Measurements from ENCODE around the gene BTRC. TPM values are rescaled to one million over a fixed set of nuclear protein-coding genes. Genes with fewer than 3 reads are reported as not detected.

The BTRC gene
- total RNA-seq, 2 experiments from 2014 or later: 14.4 to 15.5 TPM

DNA sequence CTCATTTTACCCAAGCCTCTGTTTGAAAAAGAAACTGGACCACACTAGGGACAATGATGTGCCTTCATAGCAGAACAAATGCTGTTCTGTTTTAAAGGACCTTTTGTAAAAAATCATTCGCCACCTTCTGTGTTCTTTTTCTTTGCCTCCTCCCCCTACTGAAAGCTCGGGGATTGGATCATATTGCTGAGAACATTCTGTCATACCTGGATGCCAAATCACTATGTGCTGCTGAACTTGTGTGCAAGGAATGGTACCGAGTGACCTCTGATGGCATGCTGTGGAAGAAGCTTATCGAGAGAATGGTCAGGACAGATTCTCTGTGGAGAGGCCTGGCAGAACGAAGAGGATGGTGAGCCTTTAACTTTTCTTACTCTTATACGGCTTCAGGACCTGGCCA is 171.9 kb downstream of the BTRC start:
- ChIA-PET CTCF (interaction anchor here (0.6 to 1.5 kb wide), 3 partner anchors 9 to 312 kb away, joined by 3 to 4 read pairs (median 4); no protein-coding TSS in a partner anchor), POLR2A (no interaction called here)
- H3K27ac Mint-ChIP-seq: no peak overlapping the region
- H3K4me1 Mint-ChIP-seq: no peaks in the 10 kb centered on the region
- H3K9me3 Mint-ChIP-seq: no peaks in the 10 kb centered on the region
- H3K36me3 Mint-ChIP-seq (ENCODE audit: low read depth): no peaks in the 10 kb centered on the region
- no peak overlapping the region for H3K4me3 Mint-ChIP-seq
- no peak for DNase-seq
- no peaks in the 10 kb centered on the region for H3K27me3 Mint-ChIP-seq

DNA sequence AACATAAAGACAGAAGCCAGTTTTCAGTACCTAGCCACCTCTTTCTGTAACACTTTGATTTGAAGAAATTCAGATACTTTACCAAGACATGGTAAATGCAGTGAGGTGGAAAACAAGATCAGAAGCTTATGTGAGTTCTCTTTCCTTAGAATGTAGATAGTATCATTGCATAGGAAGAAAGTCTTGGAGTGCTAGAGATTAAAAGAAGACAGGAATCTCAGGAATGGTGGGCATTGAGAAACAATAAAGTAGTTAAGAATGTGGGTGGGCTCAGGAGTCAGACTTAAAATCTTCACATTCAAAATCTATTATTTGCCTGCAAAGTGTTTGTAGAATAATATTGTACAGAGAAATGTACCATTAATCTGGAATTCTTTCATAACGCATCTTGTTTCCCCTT is 175.2 kb downstream of the BTRC start:
- ChIA-PET POLR2A (no interaction called here), CTCF (interaction anchor here (0.9 kb wide), 1 partner anchor 434 kb away, joined by 3 read pairs; no protein-coding TSS in a partner anchor)
- no peaks in the 10 kb centered on the region for H3K36me3 Mint-ChIP-seq (ENCODE audit: low read depth)
- H3K4me3 Mint-ChIP-seq: no peak overlapping the region
- H3K4me1 Mint-ChIP-seq: no peaks in the 10 kb centered on the region
- H3K27ac Mint-ChIP-seq: no peak overlapping the region
- H3K27me3 Mint-ChIP-seq: no peaks in the 10 kb centered on the region
- no peak for DNase-seq
- H3K9me3 Mint-ChIP-seq: no peaks in the 10 kb centered on the region

DNA sequence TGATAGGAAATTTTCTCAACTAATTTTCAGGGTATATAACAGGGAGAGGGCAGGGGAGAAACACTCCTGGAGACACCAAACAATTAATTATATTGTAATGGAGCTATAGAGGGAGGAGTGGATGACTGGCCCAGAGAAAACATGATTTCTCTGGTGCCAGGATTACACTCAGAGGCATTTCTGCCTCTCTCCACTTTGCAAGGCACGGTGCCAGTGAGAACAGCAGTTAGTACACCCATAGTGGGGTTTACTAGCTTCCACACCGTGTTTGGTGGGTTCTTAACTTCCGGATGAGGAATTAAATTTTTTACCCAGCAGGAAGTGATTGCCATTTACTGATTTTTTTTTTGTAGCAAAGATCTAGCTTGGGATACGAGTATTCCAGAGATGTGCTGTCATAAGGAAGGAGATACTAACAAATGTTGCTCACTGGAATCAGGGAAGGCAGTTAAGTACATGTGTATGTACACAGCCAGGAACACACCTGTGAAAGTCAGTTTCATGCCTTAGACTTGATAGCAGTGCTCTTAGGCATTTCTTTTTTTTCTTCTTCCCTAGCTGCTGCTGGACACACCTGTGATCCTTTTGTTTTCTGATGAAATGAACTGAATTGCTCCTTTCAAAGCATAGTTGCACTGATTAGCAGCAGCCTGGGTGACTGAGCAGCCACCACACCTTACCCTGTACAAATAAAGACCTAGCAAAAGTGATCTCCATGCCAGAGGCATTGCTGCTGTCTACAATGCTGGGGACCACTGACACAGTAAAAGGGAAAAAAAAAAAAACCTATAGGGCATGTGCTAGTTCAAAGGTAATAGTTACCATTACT is 176.0 kb downstream of the BTRC start:
- Mint-ChIP-seq H3K36me3 (ENCODE audit: low read depth) (no peaks in the 10 kb centered on the region), H3K27me3 (no peaks in the 10 kb centered on the region)
- POLR2A ChIA-PET: no interaction called here

DNA sequence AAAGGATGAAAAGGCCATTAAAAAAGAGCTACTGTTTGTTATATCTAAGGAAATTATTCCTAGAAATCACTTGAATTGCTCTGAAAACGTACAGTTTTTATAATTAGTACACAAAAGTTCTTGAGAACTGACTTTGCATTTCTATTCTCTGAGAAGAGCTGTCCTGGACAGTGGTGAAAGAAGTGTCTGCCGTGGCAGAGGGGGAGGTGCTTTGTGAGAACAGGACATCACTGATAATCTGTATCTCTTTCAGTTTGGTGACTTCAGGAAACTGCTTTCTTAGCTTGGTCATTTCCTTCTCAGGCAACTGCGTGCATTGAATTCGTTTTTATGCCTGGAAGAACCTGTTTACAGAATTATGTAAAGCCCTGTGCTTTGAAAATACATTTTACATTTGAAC is 182.0 kb downstream of the BTRC start:
- Mint-ChIP-seq H3K4me1 (peaks cover 10% of the 10 kb centered on the region), H3K9me3 (no peaks in the 10 kb centered on the region), H3K4me3 (no peak overlapping the region), H3K27ac (no peak overlapping the region), H3K36me3 (ENCODE audit: low read depth) (no peaks in the 10 kb centered on the region), H3K27me3 (no peaks in the 10 kb centered on the region)
- ChIA-PET POLR2A (interaction anchor here (0.6 kb wide), 1 partner anchor 55 kb away, joined by 3 read pairs; no protein-coding TSS in a partner anchor), CTCF (interaction anchor here (0.7 to 8.3 kb wide), 7 partner anchors 9 to 92 kb away, joined by 3 to 67 read pairs (median 3); partner anchors contain the start of genes DPCD and POLL)
- DNase-seq: no peak

More for the DNA sequence above, 176.0 kb downstream of the BTRC start:
- Mint-ChIP-seq H3K4me1 (no peaks in the 10 kb centered on the region), H3K27ac (no peak overlapping the region), H3K9me3 (no peaks in the 10 kb centered on the region), H3K4me3 (no peak overlapping the region)
- no peak for DNase-seq
- CTCF ChIA-PET: no interaction called here

DNA sequence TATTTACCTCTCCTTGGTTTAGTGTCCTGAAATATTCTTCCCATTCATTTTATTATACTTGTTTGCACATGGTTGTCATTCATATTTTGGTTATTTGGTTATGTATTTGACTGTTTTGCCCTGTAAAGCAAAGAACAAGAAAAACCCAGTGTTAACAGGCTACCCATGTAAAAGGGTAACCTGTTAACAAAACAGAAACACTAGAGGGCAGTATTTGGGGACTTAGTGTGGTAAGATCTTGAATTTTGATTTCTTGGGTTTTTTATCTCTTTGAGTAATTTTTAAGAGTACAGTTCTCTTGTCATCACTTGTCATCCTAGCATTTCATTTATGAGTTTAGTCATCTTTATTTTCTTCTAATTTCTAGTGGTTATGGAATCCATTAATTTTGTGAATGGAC is 182.8 kb downstream of the BTRC start:
- no peak for DNase-seq
- Mint-ChIP-seq H3K36me3 (ENCODE audit: low read depth) (no peaks in the 10 kb centered on the region), H3K27me3 (no peaks in the 10 kb centered on the region), H3K4me1 (peaks cover 10% of the 10 kb centered on the region), H3K4me3 (no peak overlapping the region), H3K27ac (no peak overlapping the region), H3K9me3 (no peaks in the 10 kb centered on the region)
- ChIA-PET POLR2A (interaction anchor here (0.6 to 1.2 kb wide), 2 partner anchors 44 to 54 kb away, joined by 3 read pairs; no protein-coding TSS in a partner anchor), CTCF (interaction anchor here (0.6 to 8.3 kb wide), 8 partner anchors 8 to 187 kb away, joined by 3 to 67 read pairs (median 3); partner anchors contain the start of genes DPCD and POLL)

DNA sequence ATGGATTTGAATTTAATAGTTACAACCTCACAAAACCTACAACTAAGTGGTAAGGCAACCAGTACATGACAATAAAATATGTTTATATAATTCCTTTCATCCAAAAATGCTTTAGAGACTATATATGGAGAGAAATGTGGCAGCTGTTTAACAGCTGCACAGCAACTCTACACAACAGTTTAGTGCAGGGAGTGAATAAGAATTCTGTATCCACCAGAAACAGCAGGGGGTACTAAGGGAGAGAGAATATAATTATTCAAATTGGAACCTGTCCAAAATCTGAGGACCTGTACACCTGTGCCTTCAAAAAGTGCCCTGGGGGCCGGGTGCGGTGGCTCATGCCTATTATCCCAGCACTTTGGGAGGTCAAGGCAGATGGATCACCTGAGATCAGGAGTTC is 184.5 kb downstream of the BTRC start:
- Mint-ChIP-seq H3K4me1 (peaks cover 10% of the 10 kb centered on the region), H3K4me3 (no peak overlapping the region), H3K9me3 (no peaks in the 10 kb centered on the region)

DNA sequence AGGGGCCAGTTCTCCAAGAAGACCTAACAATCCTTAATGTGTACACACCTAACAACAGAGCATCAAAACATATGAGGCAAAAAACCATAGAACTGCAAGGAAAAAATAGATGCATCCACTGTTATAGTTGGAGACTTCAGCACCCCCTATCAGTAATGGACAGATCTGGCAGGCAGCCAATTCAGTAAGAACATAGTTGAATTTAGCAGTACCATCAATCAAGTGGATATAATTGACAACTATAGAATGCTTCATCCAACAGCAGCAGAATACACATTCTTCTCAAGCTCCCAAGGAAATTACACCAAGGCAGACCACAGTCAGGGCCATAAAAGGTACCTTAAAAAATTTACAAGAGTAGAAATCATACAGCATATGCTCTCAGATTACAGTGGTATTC is 191.9 kb downstream of the BTRC start:
- POLR2A ChIA-PET: interaction anchor here (1.1 kb wide), 1 partner anchor 25 kb away, joined by 3 read pairs; no protein-coding TSS in a partner anchor

More for the DNA sequence above, 184.5 kb downstream of the BTRC start:
- Mint-ChIP-seq H3K36me3 (ENCODE audit: low read depth) (no peaks in the 10 kb centered on the region), H3K27ac (no peak overlapping the region), H3K27me3 (no peaks in the 10 kb centered on the region)
- POLR2A ChIA-PET: no interaction called here
- DNase-seq: no peak
- CTCF ChIA-PET: interaction anchor here (0.7 to 8.3 kb wide), 4 partner anchors 20 to 243 kb away, joined by 3 to 67 read pairs (median 6); no protein-coding TSS in a partner anchor

DNA sequence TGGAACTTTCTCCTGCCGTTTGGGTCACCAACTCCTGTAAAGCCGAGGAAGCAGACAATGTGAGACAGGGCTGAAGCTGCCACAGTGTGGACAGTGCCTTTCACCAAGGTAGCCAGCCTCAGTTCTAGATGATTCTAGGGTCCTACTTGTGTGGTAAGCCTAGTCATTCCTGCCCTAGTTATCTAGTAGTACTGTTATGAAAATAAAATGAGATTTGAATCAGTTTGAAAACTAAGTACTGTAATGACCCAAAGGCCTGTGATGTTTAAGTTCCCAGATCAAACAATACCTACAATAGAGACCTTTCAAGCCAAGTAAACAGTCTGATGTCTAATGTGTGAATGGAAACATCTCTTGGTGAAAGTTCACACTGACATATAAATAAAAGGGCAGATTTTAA is 197.0 kb downstream of the BTRC start:
- Mint-ChIP-seq H3K4me1 (peaks cover 8% of the 10 kb centered on the region), H3K9me3 (no peaks in the 10 kb centered on the region), H3K36me3 (ENCODE audit: low read depth) (peaks cover 6% of the 10 kb centered on the region), H3K27ac (no peak overlapping the region), H3K4me3 (no peak overlapping the region), H3K27me3 (no peaks in the 10 kb centered on the region)
- no peak for DNase-seq
- POLR2A ChIA-PET: no interaction called here
- CTCF ChIA-PET: no interaction called here

More for the DNA sequence above, 191.9 kb downstream of the BTRC start:
- no peaks in the 10 kb centered on the region for H3K9me3 Mint-ChIP-seq
- H3K27me3 Mint-ChIP-seq: no peaks in the 10 kb centered on the region
- no peak for DNase-seq
- CTCF ChIA-PET: interaction anchor here (0.6 to 1.6 kb wide), 3 partner anchors 9 to 251 kb away, joined by 3 to 6 read pairs (median 3); no protein-coding TSS in a partner anchor
- H3K36me3 Mint-ChIP-seq (ENCODE audit: low read depth): no peaks in the 10 kb centered on the region
- no peak overlapping the region for H3K4me3 Mint-ChIP-seq
- peaks cover 6% of the 10 kb centered on the region for H3K4me1 Mint-ChIP-seq
- H3K27ac Mint-ChIP-seq: no peak overlapping the region

DNA sequence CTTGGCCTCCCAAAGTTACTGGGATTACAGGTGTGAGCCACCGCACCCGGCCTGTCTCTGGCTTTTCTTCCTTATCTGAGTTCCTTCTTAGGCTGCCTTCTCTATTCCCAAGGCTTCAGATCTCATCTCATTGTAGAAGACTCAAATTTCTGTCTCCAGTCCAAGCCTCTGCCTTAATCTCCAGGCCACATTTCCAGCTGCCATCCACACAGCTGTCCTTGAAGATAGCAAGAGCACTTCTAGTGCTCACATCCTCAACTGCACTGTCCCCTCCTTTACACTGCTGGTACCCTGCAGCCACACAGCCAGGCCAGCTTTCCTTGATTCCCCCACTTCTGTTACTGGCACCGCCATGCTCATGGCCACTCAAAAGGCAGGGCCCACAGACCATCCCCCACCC is 198.5 kb downstream of the BTRC start:
- Mint-ChIP-seq H3K27me3 (no peaks in the 10 kb centered on the region), H3K27ac (no peak overlapping the region), H3K36me3 (ENCODE audit: low read depth) (peaks cover 6% of the 10 kb centered on the region), H3K4me1 (peaks cover 12% of the 10 kb centered on the region), H3K9me3 (no peaks in the 10 kb centered on the region), H3K4me3 (no peak overlapping the region)
- POLR2A ChIA-PET: no interaction called here
- no peak for DNase-seq
- CTCF ChIA-PET: interaction anchor here (0.6 to 1.6 kb wide), 3 partner anchors 17 to 24 kb away, joined by 3 to 6 read pairs (median 4); no protein-coding TSS in a partner anchor

DNA sequence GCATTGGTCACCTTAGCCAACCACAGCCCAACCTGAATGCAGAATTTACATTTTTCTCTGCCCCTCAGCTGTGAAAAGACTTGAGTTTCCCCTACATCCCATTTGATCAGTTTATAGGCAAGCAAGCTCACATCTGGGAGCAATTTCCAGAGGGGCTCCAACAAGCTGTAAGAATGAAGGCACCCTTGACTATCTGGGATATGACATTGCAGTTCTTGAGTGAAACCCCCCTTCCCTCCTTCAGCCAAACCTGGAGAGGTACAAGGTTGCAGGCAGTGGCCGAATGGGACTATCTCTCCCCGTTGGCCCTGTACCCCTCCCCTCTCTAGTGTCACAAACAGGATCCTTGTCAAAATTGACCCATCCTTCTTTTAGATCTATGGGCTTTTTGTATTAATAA is 203.6 kb downstream of the BTRC start:
- CTCF ChIA-PET: interaction anchor here (1.6 kb wide), 1 partner anchor 11 kb away, joined by 6 read pairs; no protein-coding TSS in a partner anchor
- POLR2A ChIA-PET: interaction anchor here (1.3 to 2.0 kb wide), 2 partner anchors 12 to 23 kb away, joined by 4 to 5 read pairs; no protein-coding TSS in a partner anchor
- no peak overlapping the region for H3K27ac Mint-ChIP-seq
- H3K36me3 Mint-ChIP-seq (ENCODE audit: low read depth): peaks cover 3% of the 10 kb centered on the region
- no peak overlapping the region for H3K4me3 Mint-ChIP-seq
- peaks cover 30% of the 10 kb centered on the region for H3K4me1 Mint-ChIP-seq
- no peaks in the 10 kb centered on the region for H3K9me3 Mint-ChIP-seq
- H3K27me3 Mint-ChIP-seq: no peaks in the 10 kb centered on the region
- peak; percentile 9 for DNase-seq

DNA sequence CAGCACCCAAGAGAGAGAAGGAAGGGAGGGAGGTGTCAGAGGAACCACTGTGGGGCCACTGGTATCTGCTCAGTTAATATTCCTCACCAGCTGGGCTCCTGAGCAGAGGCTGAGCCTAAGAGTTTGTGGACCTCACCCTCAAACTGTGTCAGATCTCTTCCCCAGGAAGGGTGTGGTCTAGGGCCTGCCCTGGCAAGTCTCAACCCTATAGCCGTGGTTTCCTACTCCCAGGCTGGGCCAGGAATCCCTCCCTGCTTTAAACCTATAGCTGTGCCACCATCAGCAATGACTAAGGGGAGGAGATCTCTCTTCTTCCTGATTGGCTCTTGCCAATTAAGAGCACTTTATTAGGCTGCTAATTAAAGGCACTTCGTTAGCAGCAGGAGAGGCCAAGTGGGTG is 204.2 kb downstream of the BTRC start:
- ChIA-PET CTCF (interaction anchor here (0.8 to 1.1 kb wide), 3 partner anchors 12 to 22 kb away, joined by 4 to 7 read pairs (median 5); no protein-coding TSS in a partner anchor), POLR2A (interaction anchor here (1.3 to 2.0 kb wide), 2 partner anchors 12 to 22 kb away, joined by 4 to 5 read pairs; no protein-coding TSS in a partner anchor)
- peaks cover 30% of the 10 kb centered on the region for H3K4me1 Mint-ChIP-seq
- no peaks in the 10 kb centered on the region for H3K9me3 Mint-ChIP-seq
- no peaks in the 10 kb centered on the region for H3K36me3 Mint-ChIP-seq (ENCODE audit: low read depth)
- H3K27me3 Mint-ChIP-seq: no peaks in the 10 kb centered on the region
- DNase-seq: peak; percentile 47
- peak overlapping the region; percentile 52 for H3K27ac Mint-ChIP-seq
- H3K4me3 Mint-ChIP-seq: no peak overlapping the region

DNA sequence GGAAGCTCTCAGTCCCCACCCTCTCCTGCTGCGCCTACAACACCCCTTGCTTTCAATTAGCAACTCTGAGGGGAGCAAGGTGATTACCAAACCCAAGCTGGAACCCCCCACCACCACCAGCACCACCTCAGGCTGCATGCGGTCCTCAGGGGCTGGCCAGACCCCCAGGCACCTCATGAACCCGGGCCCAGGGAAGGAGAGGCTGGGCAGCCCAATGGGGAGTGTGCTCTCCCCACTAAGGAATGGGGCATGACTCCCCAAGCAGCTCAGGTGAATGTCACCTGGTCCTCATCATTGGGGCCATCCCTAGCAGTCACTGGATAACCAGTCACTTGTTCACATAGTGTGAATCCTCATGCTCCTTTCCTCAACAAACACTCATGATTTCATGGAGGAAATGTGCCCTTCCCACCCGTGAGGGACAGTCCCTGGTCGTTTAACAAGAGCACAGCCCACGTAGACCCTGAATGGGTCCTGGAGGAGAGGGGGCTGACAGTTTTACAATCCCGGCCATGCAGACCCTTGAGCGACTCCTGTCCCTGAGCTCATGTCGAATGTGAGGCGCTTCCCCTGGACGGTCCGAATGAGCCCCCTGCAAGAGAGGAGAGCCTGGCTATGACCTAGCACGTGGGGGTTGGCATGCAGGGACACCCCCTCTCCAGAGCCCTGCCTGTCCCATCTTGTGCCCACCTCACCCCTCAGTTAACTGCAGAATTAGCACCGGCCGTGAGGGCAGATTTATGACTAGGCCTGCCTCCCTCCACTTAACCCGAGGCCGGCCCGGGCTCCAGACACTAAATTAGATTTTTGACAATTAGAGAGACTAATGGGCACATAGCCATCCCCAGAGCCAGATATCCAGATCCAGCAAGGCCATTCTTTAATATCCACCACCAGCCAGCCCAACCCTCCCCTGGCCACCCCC is 205.0 kb downstream of the BTRC start:
- ChIA-PET POLR2A (interaction anchor here (1.3 to 2.0 kb wide), 2 partner anchors 11 to 22 kb away, joined by 4 to 5 read pairs; no protein-coding TSS in a partner anchor), CTCF (interaction anchor here (0.8 to 1.1 kb wide), 3 partner anchors 11 to 23 kb away, joined by 4 to 7 read pairs (median 5); no protein-coding TSS in a partner anchor)
- H3K27ac Mint-ChIP-seq: peak overlapping the region; percentile 52
- no peaks in the 10 kb centered on the region for H3K36me3 Mint-ChIP-seq (ENCODE audit: low read depth)
- DNase-seq: peak; percentile 11
- no peak overlapping the region for H3K4me3 Mint-ChIP-seq
- H3K9me3 Mint-ChIP-seq: no peaks in the 10 kb centered on the region
- peaks cover under 1% of the 10 kb centered on the region for H3K27me3 Mint-ChIP-seq
- H3K4me1 Mint-ChIP-seq: peaks cover 30% of the 10 kb centered on the region

All from activated CD4-positive, alpha-beta memory T cell treated with anti-CD3 and anti-CD28 coated beads, Interleukin-2, amount 10 ng/mL, durations not matched to agents 7 days and 5 days (primary cell).